HG03060 (cell line): ENCODE data around the gene BCKDHA.
"Not testable (repeated sequence)": the region's sequence is repeated elsewhere in the genome, so short reads cannot be mapped to it uniquely, and the experiment has no call there.

ENCODE experiments used
- ATAC-seq: cut with Tn5 transposase; IDR thresholded peaks from one replicate; pipeline ENCODE4 v1.9.1; 2021; ENCODE audit warnings: low read depth, moderate number of reproducible peaks; ENCODE audit not compliant: unreplicated experiment

Gene BCKDHA

GRCh38 chr19:41401483-41401882 lies 3.9 kb downstream of the BCKDHA start:
- no peak for ATAC-seq

- no peak for ATAC-seq
Observed at GRCh38 chr19:41402010-41402409, 4.4 kb downstream of the BCKDHA start.

- ATAC-seq, result no peak
Observed at GRCh38 chr19:41403181-41403970, 5.8 kb downstream of the BCKDHA start.

GRCh38 chr19:41405776-41406175 lies 8.2 kb downstream of the BCKDHA start:
- ATAC-seq, result no peak

- ATAC-seq, result no peak
Observed at GRCh38 chr19:41407271-41407670, 9.7 kb downstream of the BCKDHA start.

GRCh38 chr19:41408256-41408655 lies 10.6 kb downstream of the BCKDHA start:
- ATAC-seq, result no peak

- ATAC-seq, result not testable (repeated sequence)
Observed at GRCh38 chr19:41408846-41409245, 11.2 kb downstream of the BCKDHA start.

- no peak for ATAC-seq
Observed at GRCh38 chr19:41409288-41409687, 11.7 kb downstream of the BCKDHA start.

- ATAC-seq, result no peak
Observed at GRCh38 chr19:41410336-41411054, 12.9 kb downstream of the BCKDHA start.

GRCh38 chr19:41411100-41411967 lies 13.7 kb downstream of the BCKDHA start:
- no peak for ATAC-seq

- ATAC-seq, result no peak
Observed at GRCh38 chr19:41411968-41412265, 14.3 kb downstream of the BCKDHA start.

GRCh38 chr19:41412953-41413352 lies 15.3 kb downstream of the BCKDHA start:
- ATAC-seq, result no peak

- ATAC-seq, result no peak
Observed at GRCh38 chr19:41413947-41414346, 16.3 kb downstream of the BCKDHA start.

- ATAC-seq, result no peak
Observed at GRCh38 chr19:41414461-41414860, 16.8 kb downstream of the BCKDHA start.

- ATAC-seq, result no peak
Observed at GRCh38 chr19:41415154-41415571, 17.5 kb downstream of the BCKDHA start.

GRCh38 chr19:41416194-41416674 lies 18.6 kb downstream of the BCKDHA start:
- no peak for ATAC-seq

GRCh38 chr19:41420101-41420880 lies 22.7 kb downstream of the BCKDHA start:
- ATAC-seq, result no peak

- ATAC-seq, result no peak
Observed at GRCh38 chr19:41421314-41421713, 23.7 kb downstream of the BCKDHA start.

GRCh38 chr19:41421973-41422372 lies 24.4 kb downstream of the BCKDHA start:
- ATAC-seq, result no peak

- no peak for ATAC-seq
Observed at GRCh38 chr19:41422456-41422855, 24.8 kb downstream of the BCKDHA start.
